GM23338 (cell line): ENCODE results near the gene ERF. TPM values are rescaled to one million over a fixed set of nuclear protein-coding genes. Genes with fewer than 3 reads are reported as not detected.
A peak's percentile ranks its signal among the peaks of the same experiment; 100 is the strongest.

Source experiments
- ATAC-seq: fragments of 200-7000 bp; cut with Tn5 transposase; 3 replicates; pipeline ENCODE4 v1.9.1; 2020
- DNase-seq: peaks from one replicate; pipeline ENCODE4 v3.0.0-alpha.2; 2015; ENCODE audit warnings: low spot score
- H2AFZ ChIP-seq: fragments of 200-600 bp; sonication (generic); 2 replicates; pipeline ENCODE4 v1.8.0; 2016; ENCODE audit warnings: antibody characterized with exemption, mild to moderate bottlenecking, moderate library complexity
- H3F3A ChIP-seq: fragments of 200-600 bp; sonication (generic); replicated peaks from 2 replicates; pipeline ENCODE4 v1.8.0; 2017; ENCODE audit warnings: antibody characterized with exemption, mixed run types, low read depth
- H3K27ac ChIP-seq: fragments of 200-600 bp; sonication (generic); 2 replicates; pipeline ENCODE4 v1.6.1; 2016; ENCODE audit warnings: low read depth
- H3K27me3 ChIP-seq: fragments of 200-600 bp; sonication (generic); 2 replicates; pipeline ENCODE4 v1.8.0; 2016; ENCODE audit warnings: mild to moderate bottlenecking, mixed run types, moderate library complexity; ENCODE audit not compliant: insufficient read depth
- H3K36me3 ChIP-seq: fragments of 200-600 bp; sonication (generic); 2 replicates; pipeline ENCODE4 v1.8.0; 2016; ENCODE audit warnings: mild to moderate bottlenecking; ENCODE audit not compliant: insufficient read depth
- H3K4me1 ChIP-seq: fragments of 200-600 bp; sonication (generic); 2 replicates; pipeline ENCODE4 v1.8.0; 2016; ENCODE audit warnings: mild to moderate bottlenecking, moderate library complexity; ENCODE audit not compliant: insufficient read depth
- H3K4me2 ChIP-seq: fragments of 200-600 bp; sonication (generic); 2 replicates; pipeline ENCODE4 v1.7.1; 2017; ENCODE audit warnings: mixed run types
- H3K4me3 ChIP-seq: fragments of 200-600 bp; sonication (generic); 2 replicates; pipeline ENCODE4 v1.6.1; 2016; ENCODE audit warnings: mixed run types
- H3K79me2 ChIP-seq: fragments of 200-600 bp; sonication (generic); replicated peaks from 2 replicates; pipeline ENCODE4 v1.8.0; 2017; ENCODE audit warnings: mild to moderate bottlenecking; ENCODE audit not compliant: insufficient read depth
- H3K9me2 ChIP-seq: fragments of 200-600 bp; sonication (generic); 2 replicates; pipeline ENCODE4 v1.8.0; 2017; ENCODE audit not compliant: insufficient read depth
- H4K20me1 ChIP-seq: fragments of 200-600 bp; sonication (generic); replicated peaks from 2 replicates; pipeline ENCODE4 v1.8.0; 2017; ENCODE audit warnings: mild to moderate bottlenecking; ENCODE audit not compliant: insufficient read depth
- H3K27ac Mint-ChIP-seq: 2 replicates; pipeline ENCODE4 v1.8.0; 2020; ENCODE audit warnings: inconsistent platforms, mild to moderate bottlenecking, moderate library complexity, mixed read lengths
- H3K27me3 Mint-ChIP-seq: 3 replicates; pipeline ENCODE4 v1.8.0; 2022; ENCODE audit warnings: low read depth, mild to moderate bottlenecking, moderate library complexity, mixed read lengths, inconsistent platforms; ENCODE audit not compliant: insufficient read depth, poor library complexity
- H3K36me3 Mint-ChIP-seq: 3 replicates; pipeline ENCODE4 v1.8.0; 2021; ENCODE audit warnings: low read depth, mild to moderate bottlenecking, inconsistent platforms, moderate library complexity, mixed read lengths
- H3K4me1 Mint-ChIP-seq: 3 replicates; pipeline ENCODE4 v1.8.0; 2020; ENCODE audit warnings: mild to moderate bottlenecking, inconsistent platforms, mixed read lengths
- H3K4me3 Mint-ChIP-seq: 3 replicates; pipeline ENCODE4 v1.8.0; 2021; ENCODE audit warnings: moderate library complexity, mild to moderate bottlenecking, inconsistent platforms, mixed read lengths
- H3K9me3 Mint-ChIP-seq: 3 replicates; pipeline ENCODE4 v1.8.0; 2020; ENCODE audit warnings: moderate library complexity, mild to moderate bottlenecking, inconsistent platforms, mixed read lengths
- CREB1 ChIP-seq: fragments of 250-450 bp; sonication (Bioruptor Pico); IDR thresholded peaks from 2 replicates; pipeline ENCODE4 v1.5.0; 2020; ENCODE audit warnings: low read depth, mild to moderate bottlenecking, moderate library complexity
- EZH2 ChIP-seq: fragments of 200-600 bp; sonication (generic); IDR thresholded peaks from one replicate; pipeline ENCODE4 v1.8.0; 2017; ENCODE audit warnings: antibody characterized with exemption, mild to moderate bottlenecking, low read depth; ENCODE audit not compliant: unreplicated experiment
- EZH2phosphoT487 ChIP-seq: fragments of 200-600 bp; sonication (generic); IDR thresholded peaks from one replicate; pipeline ENCODE4 v1.8.1; 2018; ENCODE audit warnings: antibody characterized with exemption; ENCODE audit not compliant: unreplicated experiment
- JUNB ChIP-seq: IDR thresholded peaks from one replicate; pipeline ENCODE4 v1.6.1; 2016; ENCODE audit warnings: antibody characterized with exemption; ENCODE audit not compliant: unreplicated experiment
- POLR2AphosphoS5 ChIP-seq: IDR thresholded peaks from 2 replicates; pipeline ENCODE4 v1.6.1; 2016; ENCODE audit warnings: antibody characterized with exemption, low read depth
- STAT1 ChIP-seq: IDR thresholded peaks from one replicate; pipeline ENCODE4 v1.6.1; 2016; ENCODE audit warnings: antibody characterized with exemption; ENCODE audit not compliant: unreplicated experiment
- ZNF331 ChIP-seq: fragments of 250-450 bp; sonication (Bioruptor Pico); IDR thresholded peaks from 2 replicates; pipeline ENCODE4 v1.5.0; 2020; ENCODE audit warnings: low read depth, mild to moderate bottlenecking, moderate library complexity
- polyA plus RNA-seq: library from polyadenylated mRNA; unstranded; fragments of >200 nt; fragmentation: Nextera tagmentation; extraction: Ambion mirVana; gene quantifications from 2 replicates; pipeline ENCODE4 v1.2.1, GENCODE V29; 2016
- total RNA-seq: library from RNA; depleted of rRNA; stranded (reverse); fragments of >200 nt; shearing (Covaris generic); gene quantifications from 2 replicates; pipeline ENCODE4 v1.2.3, GENCODE V29; 2014
- TF ChIP-seq, protein P1 (sequence below), 2 experiments: fragments of 200-600 bp in 1 of 2; sonication (generic) in 1 of 2; conservative IDR thresholded peaks; 2 replicates each; pipeline versions ENCODE4 v1.5.1 to v1.6.1; 2016 to 2017; ENCODE audit warnings: antibody characterized with exemption in 2 of 2, low read depth in 2 of 2, mild to moderate bottlenecking in 2 of 2, moderate library complexity in 1 of 2
- TF ChIP-seq, protein P2 (sequence below): IDR thresholded peaks from 2 replicates; pipeline ENCODE4 v1.6.1; 2016; ENCODE audit warnings: antibody characterized with exemption

Gene ERF
- total and polyA plus RNA-seq, 2 experiments from 2014 or later, result 29.4 to 49.4 TPM

GRCh38 chr19:42249149-42249750 is 5.7 kb downstream of the ERF start (continued):
- TF ChIP-seq, protein P1, sequence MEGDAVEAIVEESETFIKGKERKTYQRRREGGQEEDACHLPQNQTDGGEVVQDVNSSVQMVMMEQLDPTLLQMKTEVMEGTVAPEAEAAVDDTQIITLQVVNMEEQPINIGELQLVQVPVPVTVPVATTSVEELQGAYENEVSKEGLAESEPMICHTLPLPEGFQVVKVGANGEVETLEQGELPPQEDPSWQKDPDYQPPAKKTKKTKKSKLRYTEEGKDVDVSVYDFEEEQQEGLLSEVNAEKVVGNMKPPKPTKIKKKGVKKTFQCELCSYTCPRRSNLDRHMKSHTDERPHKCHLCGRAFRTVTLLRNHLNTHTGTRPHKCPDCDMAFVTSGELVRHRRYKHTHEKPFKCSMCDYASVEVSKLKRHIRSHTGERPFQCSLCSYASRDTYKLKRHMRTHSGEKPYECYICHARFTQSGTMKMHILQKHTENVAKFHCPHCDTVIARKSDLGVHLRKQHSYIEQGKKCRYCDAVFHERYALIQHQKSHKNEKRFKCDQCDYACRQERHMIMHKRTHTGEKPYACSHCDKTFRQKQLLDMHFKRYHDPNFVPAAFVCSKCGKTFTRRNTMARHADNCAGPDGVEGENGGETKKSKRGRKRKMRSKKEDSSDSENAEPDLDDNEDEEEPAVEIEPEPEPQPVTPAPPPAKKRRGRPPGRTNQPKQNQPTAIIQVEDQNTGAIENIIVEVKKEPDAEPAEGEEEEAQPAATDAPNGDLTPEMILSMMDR (conservative IDR thresholded peaks at IDR 0.05; ENCODE audit: low read depth in 2 of 2), result no peak
- TF ChIP-seq STAT1 (no peak), EZH2 (no peak), ZNF331 (CRISPR knock-in tag) (no peak)
- TF ChIP-seq, protein P2, sequence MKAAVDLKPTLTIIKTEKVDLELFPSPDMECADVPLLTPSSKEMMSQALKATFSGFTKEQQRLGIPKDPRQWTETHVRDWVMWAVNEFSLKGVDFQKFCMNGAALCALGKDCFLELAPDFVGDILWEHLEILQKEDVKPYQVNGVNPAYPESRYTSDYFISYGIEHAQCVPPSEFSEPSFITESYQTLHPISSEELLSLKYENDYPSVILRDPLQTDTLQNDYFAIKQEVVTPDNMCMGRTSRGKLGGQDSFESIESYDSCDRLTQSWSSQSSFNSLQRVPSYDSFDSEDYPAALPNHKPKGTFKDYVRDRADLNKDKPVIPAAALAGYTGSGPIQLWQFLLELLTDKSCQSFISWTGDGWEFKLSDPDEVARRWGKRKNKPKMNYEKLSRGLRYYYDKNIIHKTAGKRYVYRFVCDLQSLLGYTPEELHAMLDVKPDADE, result no peak

DNA sequence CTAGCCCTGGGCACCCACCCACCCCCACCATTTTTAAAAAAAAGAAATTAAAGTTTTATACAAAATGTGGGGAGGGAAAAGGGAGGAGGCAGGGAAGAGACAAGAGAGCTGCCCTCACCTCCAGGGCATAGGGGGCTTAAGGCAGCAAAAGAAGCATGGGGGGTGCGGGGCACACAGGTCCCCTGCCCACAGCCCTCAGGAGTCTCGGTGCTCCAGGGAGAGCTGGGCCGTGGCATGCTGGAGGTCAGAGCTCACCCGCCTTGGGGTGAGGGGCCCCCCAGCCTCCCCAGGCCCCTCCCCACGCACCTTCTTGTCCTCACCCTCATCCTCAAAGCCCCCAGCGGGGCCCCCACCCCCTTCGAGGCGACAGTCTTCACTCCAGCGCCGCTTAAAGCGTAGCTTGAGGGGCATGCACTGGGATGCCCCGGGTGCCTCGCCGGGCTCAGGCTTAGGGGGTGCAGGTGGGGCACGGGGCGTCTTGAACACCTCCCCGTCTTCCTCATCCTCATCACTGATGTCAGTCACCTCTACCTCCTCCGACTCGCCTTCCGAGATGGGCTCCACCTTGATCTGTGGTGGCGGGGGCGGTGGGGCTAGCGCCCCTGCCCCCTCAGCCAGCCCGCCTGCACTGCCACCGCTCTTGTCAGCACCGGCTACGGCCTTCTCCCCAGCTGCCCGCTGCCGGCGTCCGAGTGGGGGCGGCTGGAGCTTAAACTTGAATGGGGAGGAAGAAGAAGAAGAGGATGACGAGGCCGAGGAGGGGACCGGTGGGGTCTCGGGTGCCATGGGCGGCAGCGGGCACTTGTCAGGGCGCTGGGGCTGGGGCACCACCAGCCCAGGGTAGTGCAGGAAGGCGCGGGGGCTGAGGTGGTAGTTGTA is 6.4 kb downstream of the ERF start:
- Mint-ChIP-seq H3K27me3 (peaks cover 26% of the 10 kb centered on the region), H3K27ac (no peak overlapping the region), H3K36me3 (peaks cover 10% of the 10 kb centered on the region; the same call in 2 of the 3 replicates), H3K9me3 (no peaks in the 10 kb centered on the region; the same call in 2 of the 3 replicates), H3K4me3 (no peak overlapping the region), H3K4me1 (peaks cover 43% of the 10 kb centered on the region)
- Histone ChIP-seq H2AFZ (no peak overlapping the region), H3K27ac (no peak overlapping the region), H3K4me1 (peaks cover 43% of the 10 kb centered on the region), H3K27me3 (no peaks in the 10 kb centered on the region), H3K9me2 (no peaks in the 10 kb centered on the region), H3K4me3 (no peak overlapping the region), H3F3A (peaks cover 13% of the 10 kb centered on the region), H3K4me2 (no peak overlapping the region), H4K20me1 (no peaks in the 10 kb centered on the region; the same call in 1 of the 2 replicates), H3K79me2 (peaks cover 34% of the 10 kb centered on the region), H3K36me3 (no peaks in the 10 kb centered on the region)
- ATAC-seq (no peak), DNase-seq (no peak)
- TF ChIP-seq POLR2AphosphoS5 (0 out of 2 replicates have a peak, but pooled peaks have one; percentile 8), JUNB (no peak)

DNA sequence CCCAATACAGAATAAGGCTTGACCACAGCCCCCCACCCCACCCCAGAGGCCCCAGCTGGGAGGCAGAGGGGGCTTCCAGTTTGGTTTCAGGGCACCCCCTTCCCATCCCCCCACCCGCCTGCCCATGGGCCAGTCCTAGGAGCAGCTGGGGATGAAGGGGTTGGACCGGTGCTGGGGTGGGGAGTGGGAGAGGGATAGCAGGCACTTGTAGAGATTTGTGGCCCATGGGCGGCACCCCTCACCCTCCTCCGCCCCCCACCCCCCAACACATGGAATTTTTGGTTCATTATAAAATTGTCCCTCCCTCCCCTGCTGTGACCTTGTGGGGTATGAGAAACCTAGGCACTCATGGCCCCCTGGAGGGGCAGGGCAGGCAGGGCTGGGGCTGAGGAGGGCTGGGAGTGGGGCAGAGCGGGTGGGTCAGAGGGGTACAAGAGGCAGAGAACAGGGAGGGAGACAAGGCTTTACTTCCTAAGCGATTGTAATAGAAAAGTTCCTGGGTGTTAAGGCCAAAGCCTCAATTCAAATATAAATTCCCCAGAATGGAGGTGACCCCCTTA is 7.2 kb downstream of the ERF start:
- Mint-ChIP-seq H3K27ac (no peak overlapping the region), H3K27me3 (peaks cover 26% of the 10 kb centered on the region), H3K4me1 (peaks cover 44% of the 10 kb centered on the region), H3K9me3 (no peaks in the 10 kb centered on the region; the same call in 2 of the 3 replicates), H3K4me3 (no peak overlapping the region), H3K36me3 (peaks cover 10% of the 10 kb centered on the region; the same call in 2 of the 3 replicates)
- no peak overlapping the region for H2AFZ ChIP-seq
- H3K36me3 ChIP-seq, result no peaks in the 10 kb centered on the region
- no peak overlapping the region for H3K27ac ChIP-seq
- H3K4me2 ChIP-seq, result no peak overlapping the region
- H3K79me2 ChIP-seq, result peaks cover 26% of the 10 kb centered on the region
- peaks cover 13% of the 10 kb centered on the region for H3F3A ChIP-seq
- TF ChIP-seq EZH2phosphoT487, result no peak
- no peak for TF ChIP-seq EZH2
- TF ChIP-seq CREB1 (CRISPR knock-in tag), result no peak
- TF ChIP-seq, protein P2, result no peak
- no peaks in the 10 kb centered on the region for H3K9me2 ChIP-seq
- DNase-seq (no peak), ATAC-seq (no peak)
- H3K27me3 ChIP-seq, result no peaks in the 10 kb centered on the region
- H4K20me1 ChIP-seq, result no peaks in the 10 kb centered on the region; the same call in 1 of the 2 replicates
- no peak overlapping the region for H3K4me3 ChIP-seq
- H3K4me1 ChIP-seq, result peaks cover 44% of the 10 kb centered on the region
